Measurements from ENCODE around the gene GPER1. TPM values are rescaled to one million over a fixed set of nuclear protein-coding genes. Genes with fewer than 3 reads are reported as not detected.

The GPER1 gene
- polyA plus RNA-seq, 1 experiment: 1.4 TPM

- H3K27ac ChIP-seq (ENCODE audit: low read depth, low read length): no peak overlapping the region
- no peaks in the 10 kb centered on the region; the same call in 1 of the 2 replicates for H3K9me3 ChIP-seq (ENCODE audit: control insufficient read depth, insufficient read depth, low read length)
- no peaks in the 10 kb centered on the region for H3K27me3 ChIP-seq (ENCODE audit: control insufficient read depth, insufficient read depth, low read length)
- no peak for DNase-seq (ENCODE audit: low read depth, low spot score)
- POLR2A ChIA-PET: no interaction called here
- CTCF ChIA-PET: interaction anchor here (0.6 to 1.4 kb wide), 2 partner anchors 27 to 31 kb away, joined by 3 to 7 read pairs; no protein-coding TSS in a partner anchor
- TF ChIP-seq CTCF (IDR thresholded peaks at IDR 0.05; ENCODE audit: low read depth, low read length): no peak
- no peak overlapping the region for H3K4me3 ChIP-seq (ENCODE audit: low read depth, low read length)
These were observed 5.0 kb downstream of the GPER1 start for GRCh38 chr7:1092806-1093501.

- Histone ChIP-seq H3K4me3 (ENCODE audit: low read depth, low read length) (no peak overlapping the region), H3K9me3 (ENCODE audit: control insufficient read depth, insufficient read depth, low read length) (peaks cover 3% of the 10 kb centered on the region; the same call in 1 of the 2 replicates), H3K27ac (ENCODE audit: low read depth, low read length) (no peak overlapping the region), H3K27me3 (ENCODE audit: control insufficient read depth, insufficient read depth, low read length) (no peaks in the 10 kb centered on the region)
- CTCF ChIA-PET: interaction anchor here (1.4 kb wide), 1 partner anchor 30 kb away, joined by 7 read pairs; no protein-coding TSS in a partner anchor
- POLR2A ChIA-PET: no interaction called here
- no peak for TF ChIP-seq CTCF (IDR thresholded peaks at IDR 0.05; ENCODE audit: low read depth, low read length)
- no peak for DNase-seq (ENCODE audit: low read depth, low spot score)
These were observed 5.6 kb downstream of the GPER1 start for GRCh38 chr7:1093502-1093843.

GRCh38 chr7:1093916-1094508 lies 6.1 kb downstream of the GPER1 start:
- peaks cover 5% of the 10 kb centered on the region; the same call in 1 of the 2 replicates for H3K9me3 ChIP-seq (ENCODE audit: control insufficient read depth, insufficient read depth, low read length)
- DNase-seq (ENCODE audit: low read depth, low spot score): no peak
- no peak overlapping the region for H3K27ac ChIP-seq (ENCODE audit: low read depth, low read length)
- ChIA-PET POLR2A (no interaction called here), CTCF (interaction anchor here (0.6 to 1.4 kb wide), 2 partner anchors 29 to 101 kb away, joined by 3 to 7 read pairs; no protein-coding TSS in a partner anchor)
- TF ChIP-seq CTCF (IDR thresholded peaks at IDR 0.05; ENCODE audit: low read depth, low read length): no peak
- H3K4me3 ChIP-seq (ENCODE audit: low read depth, low read length): no peak overlapping the region
- no peaks in the 10 kb centered on the region for H3K27me3 ChIP-seq (ENCODE audit: control insufficient read depth, insufficient read depth, low read length)

GRCh38 chr7:1094870-1095269 lies 7.0 kb downstream of the GPER1 start:
- H3K27ac ChIP-seq (ENCODE audit: low read depth, low read length): no peak overlapping the region
- ChIA-PET CTCF (no interaction called here), POLR2A (no interaction called here)
- peaks cover 5% of the 10 kb centered on the region; the same call in 1 of the 2 replicates for H3K9me3 ChIP-seq (ENCODE audit: control insufficient read depth, insufficient read depth, low read length)
- TF ChIP-seq CTCF (IDR thresholded peaks at IDR 0.05; ENCODE audit: low read depth, low read length): no peak
- H3K4me3 ChIP-seq (ENCODE audit: low read depth, low read length): no peak overlapping the region
- H3K27me3 ChIP-seq (ENCODE audit: control insufficient read depth, insufficient read depth, low read length): no peaks in the 10 kb centered on the region
- no peak for DNase-seq (ENCODE audit: low read depth, low spot score)

GRCh38 chr7:1095621-1096155 lies 7.8 kb downstream of the GPER1 start:
- no peak for TF ChIP-seq CTCF (IDR thresholded peaks at IDR 0.05; ENCODE audit: low read depth, low read length)
- H3K9me3 ChIP-seq (ENCODE audit: control insufficient read depth, insufficient read depth, low read length): peaks cover 5% of the 10 kb centered on the region; the same call in 1 of the 2 replicates
- POLR2A ChIA-PET: no interaction called here
- H3K4me3 ChIP-seq (ENCODE audit: low read depth, low read length): no peak overlapping the region
- no peak for DNase-seq (ENCODE audit: low read depth, low spot score)
- H3K27ac ChIP-seq (ENCODE audit: low read depth, low read length): no peak overlapping the region
- CTCF ChIA-PET: interaction anchor here (0.8 kb wide), 1 partner anchor 10 kb away, joined by 3 read pairs; no protein-coding TSS in a partner anchor
- no peaks in the 10 kb centered on the region for H3K27me3 ChIP-seq (ENCODE audit: control insufficient read depth, insufficient read depth, low read length)

Data from AG04450 (cell line).